Panc1 (cell line): ENCODE measurements around the gene USP15. TPM values are rescaled to one million over a fixed set of nuclear protein-coding genes. Genes with fewer than 3 reads are reported as not detected.
A peak's percentile ranks its signal among the peaks of the same experiment; 100 is the strongest.

Source experiments
- ATAC-seq: fragments of 200-7000 bp; cut with Tn5 transposase; 2 replicates; pipeline ENCODE4 v1.9.1; 2020; ENCODE audit warnings: mild to moderate bottlenecking, moderate library complexity
- BruUV-seq: library from RNA; stranded (reverse); fragments of 400-500 nt; replicated peaks from 2 replicates; lab custom pipeline; 2021; lab: Mats Ljungman, UMichigan
- CTCF ChIA-PET: fragments of 300-600 bp; sonication (Branson Sonifier 250); formaldehyde crosslinking; loops from one replicate; lab custom pipeline; 2022; ENCODE audit warnings: antibody characterized with exemption; lab: Charles Lee
- POLR2A ChIA-PET: fragments of 300-600 bp; sonication (Branson Sonifier 250); formaldehyde crosslinking; loops from one replicate; lab custom pipeline; 2022; ENCODE audit warnings: antibody characterized with exemption; lab: Charles Lee
- DNase-seq: peaks from one replicate; pipeline ENCODE4 v3.0.0-alpha.2; 2010; ENCODE audit warnings: low read depth, low spot score
- H3K27ac ChIP-seq: 2 replicates; pipeline ENCODE4 v1.5.1; 2011; ENCODE audit warnings: mild to moderate bottlenecking, low read length, inconsistent platforms
- H3K27me3 ChIP-seq: fragments of 200-500 bp; sonication (Bioruptor generic); 2 replicates; pipeline ENCODE4 v1.6.0; 2014; ENCODE audit warnings: low read length, inconsistent platforms; ENCODE audit not compliant: control insufficient read depth, insufficient read depth
- H3K36me3 ChIP-seq: fragments of 200-500 bp; sonication (Bioruptor generic); 2 replicates; pipeline ENCODE4 v1.5.1; 2014; ENCODE audit warnings: inconsistent platforms, mild to moderate bottlenecking, low read length, moderate library complexity; ENCODE audit not compliant: control insufficient read depth, insufficient read depth
- H3K4me1 ChIP-seq: 2 replicates; pipeline ENCODE4 v1.5.1; 2011; ENCODE audit warnings: inconsistent platforms, mild to moderate bottlenecking, low read length, moderate library complexity; ENCODE audit not compliant: control insufficient read depth, insufficient read depth
- H3K4me3 ChIP-seq, 2 experiments: 2 replicates each; pipeline ENCODE4 v1.5.1; 2011 to 2012; ENCODE audit warnings: low read depth in 2 of 2, low read length in 2 of 2, mild to moderate bottlenecking in 2 of 2, inconsistent platforms in 1 of 2, moderate library complexity in 1 of 2
- H3K9me3 ChIP-seq: fragments of 200-500 bp; sonication (Bioruptor generic); 2 replicates; pipeline ENCODE4 v1.5.1; 2014; ENCODE audit warnings: low read depth, mild to moderate bottlenecking, inconsistent platforms, low read length, moderate library complexity; ENCODE audit not compliant: control insufficient read depth, insufficient read depth
- POLR2AphosphoS5 ChIP-seq: IDR thresholded peaks from 2 replicates; pipeline ENCODE4 v1.6.1; 2012; ENCODE audit warnings: mild to moderate bottlenecking, low read depth, low read length, moderate library complexity
- SIN3A ChIP-seq: IDR thresholded peaks from 2 replicates; pipeline ENCODE4 v1.6.1; 2012; ENCODE audit warnings: low read depth, mild to moderate bottlenecking, low read length, moderate library complexity, borderline replicate concordance; ENCODE audit not compliant: insufficient read depth
- TCF7L2 ChIP-seq: IDR thresholded peaks from 2 replicates; pipeline ENCODE4 v1.6.1; 2011; ENCODE audit warnings: mild to moderate bottlenecking, low read depth, low read length, inconsistent platforms
- in situ Hi-C: cut with HindIII; loops from 2 replicates; pipeline ENCODE4 v1.10.0; 2016; ENCODE audit warnings: low sequenced_read_pairs, low pct_unique_long_range_greater_than_20kb
- intact Hi-C: fragments of 100-400 bp; cut with micrococcal nuclease; formaldehyde crosslinking; loops from one replicate; pipeline ENCODE4 v1.10.0; 2022; ENCODE audit not compliant: unreplicated experiment
- total RNA-seq: library from RNA; stranded (reverse); gene quantifications from one replicate; pipeline ENCODE4 v1.2.1, GENCODE V29; 2021; ENCODE audit not compliant: unreplicated experiment
- TF ChIP-seq, protein P1 (sequence below): fragments of 450-650 bp; IDR thresholded peaks from 2 replicates; pipeline ENCODE4 v1.5.1; 2017; ENCODE audit warnings: mild to moderate bottlenecking
- TF ChIP-seq, protein P2 (sequence below), 2 experiments: IDR thresholded peaks; 2 replicates each; pipeline ENCODE4 v1.6.1; 2011 to 2012; ENCODE audit warnings: low read depth in 2 of 2, control low read depth in 1 of 2, low read length in 1 of 2, mild to moderate bottlenecking in 1 of 2, moderate library complexity in 1 of 2; ENCODE audit not compliant: insufficient read depth in 1 of 2

USP15 gene
- total RNA-seq, 1 experiment from 2014 or later: 35.4 TPM

DNA sequence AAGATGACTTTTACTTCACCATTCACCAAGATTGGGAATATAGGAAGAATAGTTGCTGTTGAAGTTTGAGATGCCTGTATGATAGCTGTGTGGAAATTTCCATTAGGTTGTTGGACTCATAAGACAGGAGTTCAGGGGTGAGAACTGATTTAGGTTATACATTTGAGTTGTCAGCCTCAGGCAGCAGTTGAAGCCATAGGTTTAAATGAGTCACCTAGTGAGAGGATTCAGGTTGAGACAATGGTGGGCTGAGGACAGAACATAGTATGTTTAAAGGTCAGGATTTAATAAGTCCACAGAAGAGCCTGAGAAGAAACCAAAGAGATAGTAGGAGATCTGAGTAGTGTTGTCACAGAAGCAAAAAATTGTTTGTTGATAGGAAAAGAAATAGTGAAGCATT is 142.8 kb downstream of the USP15 start:
- Histone ChIP-seq H3K27ac (no peak overlapping the region), H3K4me3 (no peak overlapping the region), H3K9me3 (no peaks in the 10 kb centered on the region), H3K36me3 (peaks cover 20% of the 10 kb centered on the region), H3K4me1 (no peaks in the 10 kb centered on the region), H3K27me3 (no peaks in the 10 kb centered on the region)
- ATAC-seq (0 out of 2 replicates have a peak, but pooled peaks have one; percentile 21), DNase-seq (no peak)
- POLR2A ChIA-PET: no interaction called here
- no TSS peak for BruUV-seq
- CTCF ChIA-PET: no interaction called here
- in situ Hi-C loops (no loop called here), intact Hi-C loops (no loop called here)
- TF ChIP-seq POLR2AphosphoS5 (no peak), SIN3A (no peak), TCF7L2 (no peak)
- TF ChIP-seq, protein P1, sequence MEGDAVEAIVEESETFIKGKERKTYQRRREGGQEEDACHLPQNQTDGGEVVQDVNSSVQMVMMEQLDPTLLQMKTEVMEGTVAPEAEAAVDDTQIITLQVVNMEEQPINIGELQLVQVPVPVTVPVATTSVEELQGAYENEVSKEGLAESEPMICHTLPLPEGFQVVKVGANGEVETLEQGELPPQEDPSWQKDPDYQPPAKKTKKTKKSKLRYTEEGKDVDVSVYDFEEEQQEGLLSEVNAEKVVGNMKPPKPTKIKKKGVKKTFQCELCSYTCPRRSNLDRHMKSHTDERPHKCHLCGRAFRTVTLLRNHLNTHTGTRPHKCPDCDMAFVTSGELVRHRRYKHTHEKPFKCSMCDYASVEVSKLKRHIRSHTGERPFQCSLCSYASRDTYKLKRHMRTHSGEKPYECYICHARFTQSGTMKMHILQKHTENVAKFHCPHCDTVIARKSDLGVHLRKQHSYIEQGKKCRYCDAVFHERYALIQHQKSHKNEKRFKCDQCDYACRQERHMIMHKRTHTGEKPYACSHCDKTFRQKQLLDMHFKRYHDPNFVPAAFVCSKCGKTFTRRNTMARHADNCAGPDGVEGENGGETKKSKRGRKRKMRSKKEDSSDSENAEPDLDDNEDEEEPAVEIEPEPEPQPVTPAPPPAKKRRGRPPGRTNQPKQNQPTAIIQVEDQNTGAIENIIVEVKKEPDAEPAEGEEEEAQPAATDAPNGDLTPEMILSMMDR: no peak
- TF ChIP-seq, protein P2, sequence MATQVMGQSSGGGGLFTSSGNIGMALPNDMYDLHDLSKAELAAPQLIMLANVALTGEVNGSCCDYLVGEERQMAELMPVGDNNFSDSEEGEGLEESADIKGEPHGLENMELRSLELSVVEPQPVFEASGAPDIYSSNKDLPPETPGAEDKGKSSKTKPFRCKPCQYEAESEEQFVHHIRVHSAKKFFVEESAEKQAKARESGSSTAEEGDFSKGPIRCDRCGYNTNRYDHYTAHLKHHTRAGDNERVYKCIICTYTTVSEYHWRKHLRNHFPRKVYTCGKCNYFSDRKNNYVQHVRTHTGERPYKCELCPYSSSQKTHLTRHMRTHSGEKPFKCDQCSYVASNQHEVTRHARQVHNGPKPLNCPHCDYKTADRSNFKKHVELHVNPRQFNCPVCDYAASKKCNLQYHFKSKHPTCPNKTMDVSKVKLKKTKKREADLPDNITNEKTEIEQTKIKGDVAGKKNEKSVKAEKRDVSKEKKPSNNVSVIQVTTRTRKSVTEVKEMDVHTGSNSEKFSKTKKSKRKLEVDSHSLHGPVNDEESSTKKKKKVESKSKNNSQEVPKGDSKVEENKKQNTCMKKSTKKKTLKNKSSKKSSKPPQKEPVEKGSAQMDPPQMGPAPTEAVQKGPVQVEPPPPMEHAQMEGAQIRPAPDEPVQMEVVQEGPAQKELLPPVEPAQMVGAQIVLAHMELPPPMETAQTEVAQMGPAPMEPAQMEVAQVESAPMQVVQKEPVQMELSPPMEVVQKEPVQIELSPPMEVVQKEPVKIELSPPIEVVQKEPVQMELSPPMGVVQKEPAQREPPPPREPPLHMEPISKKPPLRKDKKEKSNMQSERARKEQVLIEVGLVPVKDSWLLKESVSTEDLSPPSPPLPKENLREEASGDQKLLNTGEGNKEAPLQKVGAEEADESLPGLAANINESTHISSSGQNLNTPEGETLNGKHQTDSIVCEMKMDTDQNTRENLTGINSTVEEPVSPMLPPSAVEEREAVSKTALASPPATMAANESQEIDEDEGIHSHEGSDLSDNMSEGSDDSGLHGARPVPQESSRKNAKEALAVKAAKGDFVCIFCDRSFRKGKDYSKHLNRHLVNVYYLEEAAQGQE (IDR thresholded peaks at IDR 0.05; ENCODE audit: insufficient read depth in 1 of 2, low read depth in 2 of 2, low read length in 1 of 2): no peak

- Histone ChIP-seq H3K4me3 (no peak overlapping the region), H3K27me3 (no peaks in the 10 kb centered on the region), H3K4me1 (no peaks in the 10 kb centered on the region), H3K36me3 (peaks cover 8% of the 10 kb centered on the region; the same call in 1 of the 2 replicates), H3K27ac (no peak overlapping the region), H3K9me3 (no peaks in the 10 kb centered on the region)
- ATAC-seq: no peak
- DNase-seq: no peak
- ChIA-PET POLR2A (interaction anchor here (0.6 kb wide), 1 partner anchor 38 kb away, joined by 4 read pairs; no protein-coding TSS in a partner anchor), CTCF (interaction anchor here (0.5 kb wide), 1 partner anchor 666 kb away, joined by 4 read pairs; no protein-coding TSS in a partner anchor)
- in situ Hi-C loops: no loop called here
- TF ChIP-seq, protein P2 (IDR thresholded peaks at IDR 0.05; ENCODE audit: insufficient read depth in 1 of 2, low read depth in 2 of 2, low read length in 1 of 2): no peak
- TF ChIP-seq POLR2AphosphoS5 (no peak), SIN3A (no peak), TCF7L2 (no peak)
- TF ChIP-seq, protein P1: no peak
- no TSS peak for BruUV-seq
- intact Hi-C loops: no loop called here
Measured at GRCh38 chr12:62407587-62407986, 147.4 kb downstream of the USP15 start.
